GM21723 (cell line): ENCODE results near the gene TBC1D16.
"Not testable (repeated sequence)": the region's sequence is repeated elsewhere in the genome, so short reads cannot be mapped to it uniquely, and the experiment has no call there.

ENCODE experiments used
- ATAC-seq: cut with Tn5 transposase; IDR thresholded peaks from one replicate; pipeline ENCODE4 v1.9.1; 2021; ENCODE audit warnings: mild to moderate bottlenecking, moderate library complexity; ENCODE audit not compliant: unreplicated experiment

Gene TBC1D16

GRCh38 chr17:80003969-80004368, 31.7 kb downstream of the TBC1D16 start:
- ATAC-seq: no peak

GRCh38 chr17:80002690-80003490, 32.8 kb downstream of the TBC1D16 start:
- ATAC-seq: no peak

GRCh38 chr17:80002070-80002641, 33.5 kb downstream of the TBC1D16 start:
- no peak for ATAC-seq

- ATAC-seq: no peak
Measured at GRCh38 chr17:80000981-80001775, 34.5 kb downstream of the TBC1D16 start.

GRCh38 chr17:80000136-80000535, 35.5 kb downstream of the TBC1D16 start:
- no peak for ATAC-seq

- no peak for ATAC-seq
Measured at GRCh38 chr17:79997011-79997660, 38.5 kb downstream of the TBC1D16 start.

- ATAC-seq: no peak
Measured at GRCh38 chr17:79996291-79996690, 39.4 kb downstream of the TBC1D16 start.

GRCh38 chr17:79995696-79996095, 40.0 kb downstream of the TBC1D16 start:
- no peak for ATAC-seq

GRCh38 chr17:79994602-79995001, 41.1 kb downstream of the TBC1D16 start:
- ATAC-seq: no peak

GRCh38 chr17:79994228-79994569, 41.5 kb downstream of the TBC1D16 start:
- not testable (repeated sequence) for ATAC-seq

- no peak for ATAC-seq
Measured at GRCh38 chr17:79993390-79994227, 42.1 kb downstream of the TBC1D16 start.

- ATAC-seq: no peak
Measured at GRCh38 chr17:79992649-79993389, 42.9 kb downstream of the TBC1D16 start.

GRCh38 chr17:79991924-79992648, 43.6 kb downstream of the TBC1D16 start:
- ATAC-seq: no peak

GRCh38 chr17:79991140-79991923, 44.3 kb downstream of the TBC1D16 start:
- ATAC-seq: no peak

GRCh38 chr17:79990704-79991103, 45.0 kb downstream of the TBC1D16 start:
- no peak for ATAC-seq

GRCh38 chr17:79990051-79990592, 45.5 kb downstream of the TBC1D16 start:
- ATAC-seq: no peak

- no peak for ATAC-seq
Measured at GRCh38 chr17:79989106-79989835, 46.4 kb downstream of the TBC1D16 start.
